NCI-H774 (cell line): Measurements from ENCODE around the gene ASAP3.

ENCODE experiments used
- DNase-seq: peaks from one replicate; lab custom pipeline; 2025; lab: John Stamatoyannopoulos, UW

Gene ASAP3

GRCh38 chr1:23423415-23424292 is 60.3 kb downstream of the ASAP3 start:
- no peak for DNase-seq

- DNase-seq, result no peak
Observed at GRCh38 chr1:23422941-23423340, 61.0 kb downstream of the ASAP3 start.

- DNase-seq, result no peak
Observed at GRCh38 chr1:23422241-23422877, 61.6 kb downstream of the ASAP3 start.

GRCh38 chr1:23421753-23422240 is 62.2 kb downstream of the ASAP3 start:
- DNase-seq, result no peak

- DNase-seq, result no peak
Observed at GRCh38 chr1:23421343-23421742, 62.6 kb downstream of the ASAP3 start.

DNA sequence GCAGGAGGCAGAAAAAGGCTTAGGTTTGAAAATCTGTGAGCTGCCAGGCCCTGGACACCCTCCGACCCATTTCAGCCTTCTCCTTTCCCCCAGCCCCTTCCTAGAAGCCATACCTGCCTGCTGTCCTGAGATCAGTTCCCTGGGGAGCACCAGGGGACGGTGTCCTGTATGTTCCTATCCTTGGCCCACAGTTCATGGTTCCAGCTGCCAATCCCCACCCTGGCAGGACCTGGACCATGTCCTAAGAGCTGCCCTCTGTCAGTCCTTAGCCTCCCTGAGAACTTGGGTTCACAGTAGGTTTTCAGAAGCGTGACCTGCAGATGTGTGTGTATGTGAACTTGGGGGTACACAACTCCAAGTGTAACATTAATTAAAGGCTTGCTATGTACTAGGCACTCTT is 63.2 kb downstream of the ASAP3 start:
- DNase-seq, result no peak

GRCh38 chr1:23419180-23419579 is 64.8 kb downstream of the ASAP3 start:
- DNase-seq, result no peak

DNA sequence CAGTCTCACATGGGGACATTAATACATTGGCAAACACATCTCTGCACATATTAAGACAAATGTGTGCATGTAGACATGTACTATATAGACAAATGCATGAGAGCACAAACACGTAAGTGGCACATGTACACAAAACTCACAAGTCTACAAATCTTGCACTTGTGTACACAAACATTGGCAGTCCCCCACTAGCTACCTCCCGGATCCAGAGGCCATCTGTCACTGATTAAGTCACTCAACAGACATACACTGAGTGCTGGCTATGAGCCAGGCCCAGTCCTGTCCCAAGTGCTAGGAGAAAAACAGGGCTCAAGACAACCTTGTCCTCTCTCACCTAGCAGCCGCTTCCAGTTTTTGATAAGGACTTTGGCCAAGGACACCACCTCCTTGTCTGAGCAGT is 66.4 kb downstream of the ASAP3 start:
- DNase-seq, result peak; percentile 28

- DNase-seq, result no peak
Observed at GRCh38 chr1:23416964-23417363, 67.0 kb downstream of the ASAP3 start.

- DNase-seq, result no peak
Observed at GRCh38 chr1:23408797-23409290, 75.1 kb downstream of the ASAP3 start.

DNA sequence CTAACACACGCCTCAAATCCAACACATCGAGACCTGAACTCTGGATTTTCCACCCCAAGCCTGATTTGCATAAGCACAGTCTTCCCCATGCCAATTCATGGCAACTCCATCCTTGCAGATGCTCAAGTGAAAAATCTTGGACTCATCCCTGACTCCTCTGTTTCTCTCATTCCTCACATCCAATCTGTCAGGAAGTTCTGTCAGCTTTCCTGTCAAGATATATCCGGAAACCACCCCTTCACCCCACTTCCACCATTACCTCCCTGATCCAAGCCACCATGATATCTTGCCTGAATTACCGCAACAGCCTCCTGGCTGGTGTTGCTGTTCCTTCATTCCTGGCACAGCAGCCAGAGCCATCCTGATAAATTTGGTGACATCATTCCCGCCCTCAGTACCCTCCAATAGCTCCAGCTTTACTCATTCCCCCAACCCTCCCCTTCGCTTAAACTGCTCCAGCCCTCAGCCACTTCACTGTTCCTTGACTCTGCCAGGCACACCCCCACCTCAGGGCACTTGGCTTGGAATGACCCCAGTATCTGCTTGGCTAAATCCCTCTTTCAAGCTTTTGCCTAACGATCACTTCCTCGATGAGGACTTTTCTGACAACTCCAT is 76.9 kb downstream of the ASAP3 start:
- no peak for DNase-seq

DNA sequence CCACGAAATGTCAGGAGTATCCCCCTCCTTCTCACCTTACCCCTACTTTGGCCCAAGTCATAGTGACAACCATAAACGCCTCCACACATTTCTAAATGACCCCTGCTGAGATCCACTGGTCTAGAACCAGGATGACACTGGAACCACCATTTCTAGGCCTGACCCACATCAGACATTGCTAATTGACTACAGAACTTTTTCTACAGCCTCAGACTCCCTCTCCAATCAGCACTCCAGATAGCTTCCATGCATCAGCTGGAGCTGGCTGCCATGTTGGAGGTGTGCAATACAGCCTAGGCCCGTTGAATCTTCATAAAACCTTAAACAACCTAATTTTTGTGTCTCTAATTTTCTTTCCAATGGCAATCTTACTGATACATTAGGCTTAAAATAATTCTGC is 78.0 kb downstream of the ASAP3 start:
- DNase-seq, result no peak

GRCh38 chr1:23403735-23404486 is 80.1 kb downstream of the ASAP3 start:
- DNase-seq, result peak; percentile 81

DNA sequence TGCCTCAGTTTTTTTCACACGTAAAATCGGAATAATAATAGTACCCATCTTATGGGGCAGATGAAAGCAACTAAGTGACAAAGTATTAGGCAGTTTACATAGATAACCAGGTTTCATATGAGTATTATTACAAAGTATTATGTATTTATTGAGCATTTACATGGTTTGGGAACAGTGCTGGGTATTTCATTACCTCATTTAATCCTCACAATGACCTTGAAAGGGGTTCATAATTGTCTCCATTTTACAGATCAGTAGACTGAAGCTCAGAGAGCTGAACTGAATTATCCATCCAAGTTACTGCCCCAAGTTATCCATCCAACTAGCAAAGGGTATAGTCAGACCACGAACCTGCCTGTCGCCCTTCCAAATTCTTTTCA is 80.6 kb downstream of the ASAP3 start:
- DNase-seq, result no peak

DNA sequence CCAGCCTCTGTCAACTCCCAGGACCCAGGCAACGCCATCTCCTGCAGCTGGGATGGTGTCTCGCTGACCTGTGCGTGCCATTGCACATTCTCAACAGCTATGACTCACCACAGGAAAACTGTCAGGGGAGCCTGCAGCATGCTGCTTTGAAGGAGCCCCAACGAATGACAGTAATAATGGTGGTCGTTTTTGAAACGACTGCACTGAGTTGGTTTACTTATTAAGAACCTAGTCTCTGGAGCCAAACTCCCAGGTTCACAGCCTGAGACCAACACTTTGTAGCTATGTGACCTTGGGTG is 81.0 kb downstream of the ASAP3 start:
- DNase-seq, result no peak

- no peak for DNase-seq
Observed at GRCh38 chr1:23402286-23403037, 81.5 kb downstream of the ASAP3 start.

GRCh38 chr1:23401313-23401712 is 82.7 kb downstream of the ASAP3 start:
- DNase-seq, result no peak

DNA sequence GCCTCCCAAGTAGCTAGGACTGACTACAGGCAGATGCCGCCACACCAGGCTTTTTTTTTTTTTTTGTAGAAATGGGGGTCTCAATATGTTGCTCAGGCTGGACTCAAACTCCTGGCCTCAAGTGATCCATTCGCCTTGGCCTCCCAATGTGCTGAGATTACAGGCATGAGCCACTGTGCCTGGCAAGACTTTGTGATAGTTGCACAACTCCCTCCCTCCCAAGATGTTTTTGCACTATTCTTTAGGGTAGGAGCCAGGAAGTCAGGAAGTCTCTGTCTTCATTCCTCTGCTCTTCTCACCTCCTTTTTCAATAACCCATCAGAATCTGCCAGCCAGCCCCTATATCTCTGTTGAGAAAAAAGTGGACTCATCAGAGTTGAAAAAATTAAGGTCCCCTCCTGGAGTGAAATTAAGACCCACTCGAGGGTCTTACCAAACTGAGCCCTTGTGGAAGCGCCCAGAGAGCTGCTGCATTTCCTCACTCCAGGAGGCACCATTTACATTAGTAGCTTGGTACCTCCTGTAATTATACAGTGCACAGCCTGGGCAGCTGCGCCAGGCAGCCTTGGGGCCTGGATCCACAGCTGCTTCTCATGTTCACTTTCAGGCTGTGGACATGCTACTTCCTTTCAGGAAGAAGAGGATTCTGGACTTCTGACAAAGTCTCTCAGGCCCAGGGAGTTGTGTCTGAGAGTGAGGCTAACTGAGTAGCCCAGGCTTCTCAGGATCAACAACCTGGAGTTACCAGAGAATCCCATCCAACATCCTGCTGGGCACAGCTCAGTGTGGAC is 83.5 kb downstream of the ASAP3 start:
- DNase-seq, result no peak

DNA sequence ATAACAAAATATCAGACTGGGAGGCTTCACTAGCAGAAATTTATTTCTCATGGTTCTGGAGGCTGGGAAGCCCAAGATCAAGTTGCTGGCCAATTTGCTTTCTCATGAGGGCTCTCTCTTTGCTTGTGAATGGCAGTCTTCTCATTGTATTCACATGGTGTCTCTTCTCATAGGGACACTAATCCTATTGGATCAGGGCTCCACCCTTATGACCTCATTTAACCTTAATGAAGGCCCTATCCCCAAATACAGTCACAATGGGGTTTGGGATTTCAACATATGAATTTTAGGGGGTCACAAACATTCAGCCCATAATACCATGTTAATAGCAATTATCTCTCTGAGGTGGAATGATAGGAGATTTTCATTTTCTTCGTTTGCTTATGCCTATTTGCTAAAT is 84.8 kb downstream of the ASAP3 start:
- no peak for DNase-seq

DNA sequence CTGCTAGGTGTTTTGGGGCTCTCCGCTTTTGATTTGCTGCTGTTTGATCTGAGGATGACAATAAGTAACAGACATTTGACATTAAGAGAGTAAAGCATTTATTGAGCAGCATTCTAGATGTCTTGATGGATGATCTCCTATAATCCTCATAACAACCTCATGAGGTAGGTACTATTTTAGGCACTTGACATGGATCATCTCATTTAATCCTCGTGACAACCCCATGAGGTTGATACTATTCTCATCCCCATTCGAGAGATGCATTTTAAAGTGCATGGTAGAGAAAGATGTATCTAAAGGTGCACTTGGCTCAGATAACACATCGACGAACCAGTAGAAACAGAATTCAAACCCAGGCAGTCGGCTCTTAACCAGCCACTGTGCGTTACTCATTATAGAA is 86.1 kb downstream of the ASAP3 start:
- DNase-seq, result no peak

DNA sequence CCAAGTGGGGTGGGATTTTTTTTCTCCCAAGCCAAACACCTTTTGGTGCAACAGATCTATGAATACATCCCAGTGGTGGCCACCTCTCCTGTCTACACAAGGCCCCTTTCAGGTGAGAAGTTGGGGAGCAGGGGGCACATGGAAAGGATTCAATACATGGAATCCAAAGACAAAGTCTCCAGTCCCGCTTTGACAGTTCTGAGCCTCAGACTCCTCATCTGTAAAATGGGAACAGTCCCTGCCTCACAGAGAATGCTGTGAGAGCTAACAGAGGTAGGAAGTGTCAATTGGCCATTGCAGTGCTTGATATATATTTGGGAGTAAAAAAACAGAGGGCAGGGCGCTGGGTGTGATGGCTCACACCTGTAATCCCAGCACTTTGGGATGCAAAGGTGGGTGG is 87.6 kb downstream of the ASAP3 start:
- no peak for DNase-seq
